Measurements from ENCODE around the gene ZNF385B.

ZNF385B gene

DNA sequence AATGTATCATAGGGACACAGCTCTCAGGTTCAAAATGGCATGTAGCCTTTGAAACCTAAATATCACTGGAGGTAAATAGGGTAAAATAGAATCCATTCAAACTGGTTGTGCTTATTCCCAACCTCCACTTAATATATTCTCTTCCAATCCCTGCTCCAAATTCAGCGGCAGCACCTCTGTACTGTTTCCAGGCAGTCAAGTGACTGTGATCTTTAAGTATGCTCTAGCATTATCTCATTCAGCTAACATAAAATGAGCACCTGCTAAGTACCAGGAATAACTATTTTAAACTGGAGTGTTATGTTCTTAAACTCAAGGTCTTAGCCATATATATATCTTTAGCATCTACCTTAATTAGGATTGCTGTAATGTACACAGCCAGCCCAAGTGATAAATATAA is 327.5 kb downstream of the ZNF385B start:
- no peak for TF ChIP-seq CTCF (IDR thresholded peaks at IDR 0.05; ENCODE audit: low read depth, low read length)
- no peak overlapping the region for H3K4me3 ChIP-seq (ENCODE audit: low read depth, low read length)

DNA sequence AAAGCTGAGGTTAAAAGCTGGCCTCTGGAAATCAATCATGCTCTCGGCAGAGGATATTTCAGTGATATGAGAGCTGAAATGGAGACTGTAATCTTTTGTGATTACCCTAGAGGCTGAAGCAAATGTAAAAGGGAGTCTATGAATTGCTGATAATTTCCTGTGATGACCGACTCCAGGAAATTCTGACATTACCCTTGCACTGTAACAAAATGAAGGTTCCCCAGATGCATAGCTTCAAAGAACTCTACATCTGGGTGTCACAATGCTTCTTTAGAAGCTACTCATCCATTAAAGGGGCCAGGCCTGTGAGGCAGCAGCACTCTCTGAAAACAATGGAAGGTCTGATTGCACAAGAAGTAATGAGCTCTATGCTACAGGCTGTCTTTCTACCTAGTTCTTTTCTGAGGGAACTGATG is 328.5 kb downstream of the ZNF385B start:
- no peak for TF ChIP-seq CTCF (IDR thresholded peaks at IDR 0.05; ENCODE audit: low read depth, low read length)
- no peak overlapping the region for H3K4me3 ChIP-seq (ENCODE audit: low read depth, low read length)

GRCh38 chr2:179528576-179529069 is 332.8 kb downstream of the ZNF385B start:
- H3K4me3 ChIP-seq (ENCODE audit: low read depth, low read length): no peak overlapping the region
- no peak for TF ChIP-seq CTCF (IDR thresholded peaks at IDR 0.05; ENCODE audit: low read depth, low read length)

- TF ChIP-seq CTCF (IDR thresholded peaks at IDR 0.05; ENCODE audit: low read depth, low read length): no peak
Observed at GRCh38 chr2:179525340-179525739, 336.1 kb downstream of the ZNF385B start.

DNA sequence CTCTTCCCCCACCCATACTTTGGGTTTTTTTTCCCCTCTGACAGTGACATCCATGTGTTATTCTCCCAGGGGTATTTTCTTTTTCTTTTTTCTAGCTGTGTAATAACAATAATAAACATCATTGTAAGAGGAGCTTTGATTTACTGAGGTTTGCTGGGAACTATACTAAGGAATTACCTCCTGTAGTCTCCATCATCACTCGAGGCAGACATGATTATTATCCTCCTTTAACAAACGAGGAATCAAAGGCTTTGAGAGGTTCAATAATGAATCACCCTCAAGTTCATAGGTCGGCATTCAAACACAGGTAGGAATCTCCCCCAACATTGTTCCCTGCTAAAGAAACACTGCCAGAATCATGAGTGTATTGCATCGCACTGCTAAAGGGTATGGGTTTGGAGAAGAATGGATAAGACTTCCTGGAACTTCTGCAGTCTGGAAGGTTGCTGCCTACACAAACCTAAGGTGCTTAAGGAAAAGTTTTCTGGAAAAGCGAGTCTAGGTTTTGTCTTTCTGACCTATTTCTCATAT is 336.5 kb downstream of the ZNF385B start:
- TF ChIP-seq CTCF (IDR thresholded peaks at IDR 0.05; ENCODE audit: low read depth, low read length): no peak
- no peak overlapping the region for H3K4me3 ChIP-seq (ENCODE audit: low read depth, low read length)

More at GRCh38 chr2:179525340-179525739, 336.1 kb downstream of the ZNF385B start:
- no peak overlapping the region for H3K4me3 ChIP-seq (ENCODE audit: low read depth, low read length)

DNA sequence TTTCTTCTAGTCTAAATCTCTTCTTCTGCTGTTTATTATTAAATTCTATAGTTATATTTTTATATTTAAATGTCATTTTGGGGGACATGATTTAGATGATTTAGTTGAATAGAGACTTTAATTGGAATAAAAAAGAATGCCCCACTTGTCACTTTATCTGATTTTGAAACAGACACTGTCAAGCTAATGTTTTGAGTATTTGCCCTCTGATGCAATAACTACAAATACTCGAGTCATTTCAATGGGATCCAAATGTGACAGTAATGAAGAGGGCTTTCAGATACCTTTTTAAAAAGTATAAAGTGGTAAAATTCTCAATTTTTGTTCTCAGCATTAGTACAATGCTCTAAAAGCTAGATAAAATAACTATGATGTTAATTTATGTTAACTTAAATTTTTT is 339.5 kb downstream of the ZNF385B start:
- TF ChIP-seq CTCF (IDR thresholded peaks at IDR 0.05; ENCODE audit: low read depth, low read length): no peak
- H3K4me3 ChIP-seq (ENCODE audit: low read depth, low read length): no peak overlapping the region

GRCh38 chr2:179518830-179519229 is 342.6 kb downstream of the ZNF385B start:
- H3K4me3 ChIP-seq (ENCODE audit: low read depth, low read length): no peak overlapping the region
- TF ChIP-seq CTCF (IDR thresholded peaks at IDR 0.05; ENCODE audit: low read depth, low read length): no peak
